HG02623 (cell line): ENCODE measurements around the gene RAD52.
"Not testable (repeated sequence)": the region's sequence is repeated elsewhere in the genome, so short reads cannot be mapped to it uniquely, and the experiment has no call there.

Experiments used
- ATAC-seq: cut with Tn5 transposase; IDR thresholded peaks from one replicate; pipeline ENCODE4 v1.9.1; 2021; ENCODE audit warnings: moderate library complexity; ENCODE audit not compliant: unreplicated experiment

RAD52 gene

GRCh38 chr12:968545-968944, 19.1 kb upstream of the RAD52 start:
- ATAC-seq, result no peak

- ATAC-seq, result no peak
These were observed 18.1 kb upstream of the RAD52 start for GRCh38 chr12:967641-968040.

GRCh38 chr12:966724-967123, 17.2 kb upstream of the RAD52 start:
- no peak for ATAC-seq

DNA sequence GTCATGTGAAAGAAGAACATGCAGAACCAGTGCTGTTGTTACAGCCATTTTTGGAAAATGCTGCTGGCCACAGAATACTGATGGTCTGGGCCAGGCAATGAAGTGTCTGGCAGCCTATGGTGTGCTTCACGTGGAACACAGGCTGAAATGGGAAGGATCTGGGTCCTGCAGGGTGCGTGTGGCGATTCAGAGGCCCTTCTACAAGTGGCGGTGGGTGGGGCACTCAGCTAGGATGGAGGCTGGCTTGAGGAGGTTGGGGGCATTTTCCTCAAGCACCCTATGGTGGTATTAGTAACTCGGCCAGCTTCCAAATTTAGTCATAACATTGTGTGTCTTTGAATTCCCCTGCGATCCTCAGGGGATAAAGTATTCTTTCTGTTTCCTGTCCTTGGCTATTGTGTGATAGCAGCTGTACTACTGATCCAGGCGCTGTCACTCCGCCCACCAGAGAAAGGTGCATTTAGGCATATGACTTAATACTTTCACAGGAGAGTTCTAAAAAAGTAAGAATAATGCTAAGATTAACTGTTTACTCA, 9.2 kb upstream of the RAD52 start:
- peak; percentile 47 for ATAC-seq

- ATAC-seq, result no peak
These were observed 6.4 kb upstream of the RAD52 start for GRCh38 chr12:955939-956338.

GRCh38 chr12:954741-955140, 5.2 kb upstream of the RAD52 start:
- ATAC-seq, result no peak

DNA sequence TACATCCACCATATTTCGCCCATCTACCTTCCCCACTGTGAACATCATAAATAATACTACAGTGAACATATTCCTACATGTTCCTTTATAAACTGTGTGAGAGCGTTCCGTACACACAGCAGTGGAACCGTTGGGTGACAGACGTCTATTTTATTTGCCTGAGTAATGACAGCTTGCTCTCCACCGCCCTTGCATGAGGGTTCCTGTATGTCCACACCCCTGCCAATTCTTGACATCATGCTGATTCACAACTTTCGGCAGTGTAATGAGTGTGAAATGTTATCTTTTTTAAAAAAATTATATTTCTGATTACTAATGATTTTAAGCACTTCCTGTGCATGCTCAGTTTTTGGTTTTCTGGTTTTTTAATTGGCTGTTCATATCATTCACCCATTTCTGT, 4.3 kb upstream of the RAD52 start:
- ATAC-seq, result no peak

DNA sequence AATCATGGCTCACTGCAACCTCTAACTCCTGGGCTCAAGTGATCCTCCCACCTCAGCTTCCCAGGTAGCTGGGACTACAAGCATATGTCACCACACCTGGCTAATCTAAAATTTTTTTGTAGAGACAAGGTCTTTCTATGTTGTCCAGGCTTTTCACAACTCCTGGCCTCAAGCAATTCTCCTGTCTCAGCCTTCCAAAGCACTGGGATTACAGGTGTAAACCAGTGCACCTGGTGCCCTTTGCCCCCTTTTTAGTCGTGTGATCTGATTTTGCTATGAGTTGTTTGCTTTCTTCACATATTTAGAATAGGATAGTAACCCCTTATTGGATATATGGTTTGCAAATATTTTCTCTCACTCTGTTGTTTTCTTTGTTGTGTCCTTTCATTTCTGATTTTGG, 1.7 kb upstream of the RAD52 start:
- no peak for ATAC-seq

GRCh38 chr12:948238-948637, 1.3 kb downstream of the RAD52 start:
- no peak for ATAC-seq

- no peak for ATAC-seq
These were observed 2.9 kb downstream of the RAD52 start for GRCh38 chr12:946631-947030.

- no peak for ATAC-seq
These were observed 3.3 kb downstream of the RAD52 start for GRCh38 chr12:946212-946611.

DNA sequence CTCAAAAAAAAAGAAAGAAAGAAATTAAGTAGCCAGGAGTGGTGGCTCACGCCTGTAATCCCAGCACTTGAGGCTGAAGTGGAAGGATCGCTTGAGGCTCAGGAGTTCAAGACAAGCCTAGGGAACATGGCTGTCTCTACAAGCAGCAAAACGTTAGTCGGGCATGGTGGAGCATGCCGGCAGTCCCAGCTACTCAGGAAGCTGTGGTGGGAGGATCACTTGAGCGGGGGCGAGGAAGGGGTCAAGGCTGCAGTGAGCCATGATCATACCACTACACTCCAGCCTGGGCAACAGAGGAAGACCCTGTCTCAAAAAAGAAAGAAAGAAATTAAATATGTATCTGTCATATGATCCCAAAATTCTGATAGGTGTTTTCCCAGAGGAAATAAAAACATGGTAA, 5.3 kb downstream of the RAD52 start:
- ATAC-seq, result no peak

GRCh38 chr12:943051-943450, 6.4 kb downstream of the RAD52 start:
- no peak for ATAC-seq

- no peak for ATAC-seq
These were observed 10.7 kb downstream of the RAD52 start for GRCh38 chr12:938810-939209.

DNA sequence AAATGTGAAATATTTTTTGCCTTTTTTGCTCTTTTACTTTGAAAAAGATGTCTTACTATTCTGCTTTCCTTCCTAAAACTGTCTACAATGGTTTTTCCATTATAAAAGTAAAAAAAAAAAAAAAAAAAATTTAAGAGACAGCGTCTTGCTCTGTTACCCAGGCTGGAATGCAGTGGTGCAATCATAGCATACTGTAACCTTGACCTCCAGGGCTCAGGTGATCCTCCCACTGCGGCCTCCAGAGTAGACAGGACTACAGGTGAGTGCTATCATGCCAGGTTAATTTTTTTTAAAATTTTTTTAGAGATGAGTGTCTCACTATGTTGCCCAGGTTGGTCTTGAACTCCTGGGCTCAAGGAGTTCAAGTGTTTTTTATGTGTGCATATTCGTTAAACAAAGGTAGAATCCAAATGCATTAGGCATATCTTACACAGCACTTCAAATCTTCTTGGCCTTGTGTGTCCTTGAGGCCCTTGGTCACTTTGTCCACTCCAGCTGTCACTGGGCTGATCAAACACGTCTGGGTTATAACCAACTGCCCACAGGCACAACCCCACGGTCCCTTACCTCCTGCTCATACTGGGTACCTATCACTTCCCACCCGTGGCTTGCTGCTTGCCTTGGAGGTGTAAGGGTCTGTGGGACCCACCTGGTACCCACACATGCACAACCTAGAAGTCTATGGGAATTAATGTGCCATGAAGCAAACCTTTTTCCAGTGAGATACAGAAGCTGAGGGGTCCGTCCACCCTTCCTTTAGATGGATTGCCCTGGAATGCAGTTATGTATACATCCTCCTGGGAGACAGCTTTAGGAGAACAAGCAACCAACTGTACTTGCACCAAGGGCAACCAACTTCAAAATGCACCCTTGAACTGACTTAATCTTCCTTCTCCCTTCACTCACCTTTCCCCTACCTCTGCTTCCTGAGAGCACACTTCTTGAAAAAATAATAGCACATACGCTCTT, 12.8 kb downstream of the RAD52 start:
- ATAC-seq, result no peak

GRCh38 chr12:935891-936290, 13.6 kb downstream of the RAD52 start:
- ATAC-seq, result not testable (repeated sequence)

GRCh38 chr12:931591-931990, 17.9 kb downstream of the RAD52 start:
- no peak for ATAC-seq

GRCh38 chr12:931060-931459, 18.4 kb downstream of the RAD52 start:
- no peak for ATAC-seq

DNA sequence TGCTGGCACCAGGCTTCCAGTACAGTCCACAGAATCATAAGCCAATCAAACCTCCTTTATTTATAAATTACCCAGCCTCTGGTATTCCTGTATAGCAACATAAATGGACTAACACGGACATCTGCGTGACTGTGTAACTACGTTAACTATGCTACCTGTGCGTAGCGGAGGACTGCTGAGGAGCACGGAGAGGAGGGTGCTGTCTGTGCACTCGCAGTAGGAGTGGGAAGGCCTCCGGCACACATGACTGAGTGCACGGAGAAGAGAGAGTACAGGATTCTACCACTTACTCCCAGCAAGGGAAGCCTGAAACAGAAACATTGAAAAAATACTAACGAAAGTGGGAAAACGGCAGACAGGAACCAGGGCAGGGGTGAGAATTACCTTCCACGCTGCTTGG, 22.9 kb downstream of the RAD52 start:
- ATAC-seq, result no peak

- no peak for ATAC-seq
These were observed 27.2 kb downstream of the RAD52 start for GRCh38 chr12:922285-922684.

GRCh38 chr12:920676-921075, 28.8 kb downstream of the RAD52 start:
- ATAC-seq, result no peak

DNA sequence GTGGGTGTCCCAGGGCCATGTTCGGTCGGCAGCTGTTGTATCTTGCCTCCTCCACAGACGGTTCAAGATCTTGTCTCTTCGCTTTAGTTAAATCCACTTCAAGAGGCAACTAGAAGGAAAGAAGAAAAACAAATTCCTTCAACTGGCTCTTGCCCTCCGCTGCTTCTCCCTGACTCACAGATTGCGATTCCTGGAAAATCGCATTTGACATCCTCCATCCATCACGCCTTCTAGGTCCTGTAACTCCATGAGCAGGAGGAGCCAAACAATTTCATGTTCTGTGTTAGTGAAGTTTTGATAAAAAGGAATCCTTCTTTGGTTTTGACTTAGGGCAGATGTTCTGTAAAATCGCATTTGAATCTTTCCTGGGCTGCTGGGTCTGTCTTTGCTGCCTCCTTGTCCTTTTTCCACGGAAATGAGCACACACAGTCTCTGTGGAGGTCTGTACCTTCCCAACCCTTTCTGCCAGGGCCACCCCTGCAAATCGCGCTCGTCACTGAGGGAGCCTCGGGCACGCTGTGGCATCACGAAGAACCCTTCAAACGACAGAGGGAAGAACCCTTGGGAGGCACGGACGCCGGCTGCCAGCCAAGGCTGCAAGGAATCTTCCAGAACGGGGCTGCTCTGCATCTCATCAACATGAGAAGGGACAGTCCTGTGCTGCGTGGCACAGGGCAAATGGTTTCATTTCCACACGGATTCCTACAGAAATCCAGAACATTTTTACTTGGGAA, 32.6 kb downstream of the RAD52 start:
- ATAC-seq, result no peak
